Fibroblast of lung (primary cell): ENCODE data around the gene AFAP1. TPM values are rescaled to one million over a fixed set of nuclear protein-coding genes. Genes with fewer than 3 reads are reported as not detected.
A peak's percentile ranks its signal among the peaks of the same experiment; 100 is the strongest.

Experiments used
- DNase-seq, 2 donors: peaks; one replicate each; pipeline versions ENCODE4 v3.0.0 to v3.0.0-alpha.2; 2010; ENCODE audit warnings: low read depth in 2 of 2
- H2AFZ ChIP-seq: 2 replicates; pipeline ENCODE4 v1.5.1; 2012; ENCODE audit warnings: low read length, control low read depth, inconsistent platforms
- H3K27ac ChIP-seq: 2 replicates; pipeline ENCODE4 v1.5.1; 2011; ENCODE audit warnings: low read length, control low read depth; ENCODE audit not compliant: insufficient read depth
- H3K27me3 ChIP-seq: 2 replicates; pipeline ENCODE4 v1.5.1; 2011; ENCODE audit warnings: mild to moderate bottlenecking, low read length; ENCODE audit not compliant: control insufficient read depth, insufficient read depth
- H3K36me3 ChIP-seq: 2 replicates; pipeline ENCODE4 v1.5.1; 2011; ENCODE audit warnings: low read length; ENCODE audit not compliant: control insufficient read depth, insufficient read depth
- H3K4me1 ChIP-seq: 2 replicates; pipeline ENCODE4 v1.5.1; 2011; ENCODE audit warnings: low read length; ENCODE audit not compliant: control insufficient read depth, insufficient read depth; ENCODE audit errors: extremely low read depth
- H3K4me2 ChIP-seq: 2 replicates; pipeline ENCODE4 v1.5.1; 2011; ENCODE audit warnings: low read length, control low read depth; ENCODE audit not compliant: insufficient read depth; ENCODE audit errors: extremely low read depth
- H3K4me3 ChIP-seq, 4 experiments: fragments of 200-600 bp in 1 of 4; sonication (generic) in 1 of 4; replicated peaks in 1 of 4; 2 replicates each; pipeline ENCODE4 v1.5.1; 2011 to 2016; ENCODE audit warnings: low read length in 4 of 4, low read depth in 3 of 4, mild to moderate bottlenecking in 3 of 4, control low read depth in 2 of 4, inconsistent platforms in 1 of 4, mixed read lengths in 1 of 4; ENCODE audit not compliant: insufficient read depth in 1 of 4; ENCODE audit errors: control extremely low read depth in 1 of 4
- H3K79me2 ChIP-seq: 2 replicates; pipeline ENCODE4 v1.5.1; 2012; ENCODE audit warnings: mild to moderate bottlenecking, low read length, inconsistent platforms; ENCODE audit not compliant: control insufficient read depth, insufficient read depth
- H3K9ac ChIP-seq: 2 replicates; pipeline ENCODE4 v1.5.1; 2011; ENCODE audit warnings: mild to moderate bottlenecking, low read length, control low read depth; ENCODE audit not compliant: insufficient read depth
- H3K9me3 ChIP-seq: 2 replicates; pipeline ENCODE4 v1.5.1; 2012; ENCODE audit warnings: low read depth, low read length; ENCODE audit not compliant: control insufficient read depth, insufficient read depth
- H4K20me1 ChIP-seq: 2 replicates; pipeline ENCODE4 v1.5.1; 2011; ENCODE audit warnings: low read length; ENCODE audit not compliant: control insufficient read depth, insufficient read depth; ENCODE audit errors: extremely low read depth
- CTCF ChIP-seq, 2 donors: IDR thresholded peaks in 1 of 2; conservative IDR thresholded peaks in 1 of 2; 1 replicate in 1 of 2; 2 replicates in 1 of 2; pipeline ENCODE4 v1.5.1; 2011 to 2012; ENCODE audit warnings: low read length in 2 of 2, control low read depth in 1 of 2, inconsistent platforms in 1 of 2, low read depth in 1 of 2, mild to moderate bottlenecking in 1 of 2
- EZH2 ChIP-seq: IDR thresholded peaks from 2 replicates; pipeline ENCODE4 v1.5.1; 2012; ENCODE audit warnings: low read length, control low read depth, mild to moderate bottlenecking; ENCODE audit errors: missing control alignments
- polyA plus RNA-seq, 2 donors: library from polyadenylated mRNA; depleted of rRNA in 1 of 2; stranded (reverse) in 1 of 2; unstranded in 1 of 2; fragments of >200 nt; gene quantifications; 2 replicates each; pipeline ENCODE4 v1.2.1, GENCODE V29; 2011 to 2012; ENCODE audit warnings: missing spikeins in 1 of 2
- total RNA-seq: library from RNA; depleted of rRNA; stranded (reverse); fragments of >200 nt; gene quantifications from 2 replicates; pipeline ENCODE4 v1.2.1, GENCODE V29; 2014

Gene AFAP1
- total and polyA plus RNA-seq, 2 donors (not counting 1 experiment from before 2014, with no cell fraction given) = 21.8 to 30.1 TPM

- H3K4me3 ChIP-seq = no peak overlapping the region
- H3K36me3 ChIP-seq = no peaks in the 10 kb centered on the region
- no peak overlapping the region for H3K4me2 ChIP-seq
- no peaks in the 10 kb centered on the region for H3K79me2 ChIP-seq
- no peak overlapping the region for H3K27ac ChIP-seq
- TF ChIP-seq CTCF (conservative IDR thresholded peaks at IDR 0.05 in 1 of 2, IDR thresholded peaks at IDR 0.05 in 1 of 2; ENCODE audit: low read depth in 1 of 2, low read length in 2 of 2) (no peak), EZH2 (no peak)
- no peak overlapping the region for H2AFZ ChIP-seq
- no peaks in the 10 kb centered on the region for H3K9me3 ChIP-seq
- no peaks in the 10 kb centered on the region for H4K20me1 ChIP-seq
- H3K9ac ChIP-seq = no peak overlapping the region
- no peaks in the 10 kb centered on the region for H3K4me1 ChIP-seq
- DNase-seq = no peak
- no peaks in the 10 kb centered on the region for H3K27me3 ChIP-seq
Observed at GRCh38 chr4:7737752-7738457, 201.8 kb downstream of the AFAP1 start.

GRCh38 chr4:7737268-7737645, 202.4 kb downstream of the AFAP1 start:
- no peaks in the 10 kb centered on the region for H4K20me1 ChIP-seq
- no peak for TF ChIP-seq CTCF (conservative IDR thresholded peaks at IDR 0.05 in 1 of 2, IDR thresholded peaks at IDR 0.05 in 1 of 2; ENCODE audit: low read depth in 1 of 2, low read length in 2 of 2)
- no peak for TF ChIP-seq EZH2
- H3K27me3 ChIP-seq = no peaks in the 10 kb centered on the region
- H3K9me3 ChIP-seq = no peaks in the 10 kb centered on the region
- no peak overlapping the region for H3K4me3 ChIP-seq
- no peaks in the 10 kb centered on the region for H3K4me1 ChIP-seq
- no peak overlapping the region for H2AFZ ChIP-seq
- no peaks in the 10 kb centered on the region for H3K36me3 ChIP-seq
- H3K27ac ChIP-seq = no peak overlapping the region
- H3K9ac ChIP-seq = no peak overlapping the region
- H3K79me2 ChIP-seq = no peaks in the 10 kb centered on the region
- H3K4me2 ChIP-seq = no peak overlapping the region
- no peak for DNase-seq

- H3K36me3 ChIP-seq = no peaks in the 10 kb centered on the region
- TF ChIP-seq CTCF (conservative IDR thresholded peaks at IDR 0.05 in 1 of 2, IDR thresholded peaks at IDR 0.05 in 1 of 2; ENCODE audit: low read depth in 1 of 2, low read length in 2 of 2) (no peak), EZH2 (no peak)
- no peaks in the 10 kb centered on the region for H3K4me1 ChIP-seq
- no peak overlapping the region for H3K9ac ChIP-seq
- no peaks in the 10 kb centered on the region for H4K20me1 ChIP-seq
- no peak overlapping the region for H3K4me2 ChIP-seq
- no peak overlapping the region for H3K27ac ChIP-seq
- H3K4me3 ChIP-seq = no peak overlapping the region
- no peaks in the 10 kb centered on the region for H3K9me3 ChIP-seq
- H2AFZ ChIP-seq = no peak overlapping the region
- no peaks in the 10 kb centered on the region for H3K27me3 ChIP-seq
- DNase-seq = peak in 1 of 2 donors; percentile 55
- H3K79me2 ChIP-seq = no peaks in the 10 kb centered on the region
Observed at GRCh38 chr4:7736436-7737267, 203.0 kb downstream of the AFAP1 start.
